Spinal cord (tissue), 10 donors: Measurements from ENCODE around the gene GOLT1A. TPM values are rescaled to one million over a fixed set of nuclear protein-coding genes. Genes with fewer than 3 reads are reported as not detected.

Source experiments
- DNase-seq, 6 donors: peaks; one replicate each; pipeline versions ENCODE4 v3.0.0 to v3.0.0-alpha.2; 2013 to 2015; ENCODE audit warnings: low spot score in 6 of 6, low read depth in 4 of 6
- H3K27ac ChIP-seq: one replicate; pipeline ENCODE4 v1.5.1; 2013; ENCODE audit warnings: low read depth, low read length, control low read depth
- H3K27me3 ChIP-seq: one replicate; pipeline ENCODE4 v1.6.1; 2013; ENCODE audit warnings: low read length; ENCODE audit not compliant: control insufficient read depth, insufficient read depth
- H3K36me3 ChIP-seq: one replicate; pipeline ENCODE4 v1.6.1; 2013; ENCODE audit warnings: low read length; ENCODE audit not compliant: control insufficient read depth, insufficient read depth
- H3K4me1 ChIP-seq: one replicate; pipeline ENCODE4 v1.6.1; 2013; ENCODE audit warnings: low read length; ENCODE audit not compliant: control insufficient read depth, insufficient read depth
- H3K4me3 ChIP-seq: one replicate; pipeline ENCODE4 v1.5.1; 2013; ENCODE audit warnings: low read depth, low read length, control low read depth
- H3K9me3 ChIP-seq: one replicate; pipeline ENCODE4 v1.6.1; 2013; ENCODE audit warnings: low read length; ENCODE audit not compliant: control insufficient read depth, insufficient read depth
- WGBS: methylation state at CpG from one replicate; pipeline ENCODE4 v1.1.5; 2013; ENCODE audit warnings: missing lambda C conversion rate; ENCODE audit not compliant: insufficient coverage; 5-methylcytosine and 5-hydroxymethylcytosine counted together
- polyA plus RNA-seq, 2 donors: library from polyadenylated mRNA; unstranded; fragments of 120-200 nt; gene quantifications; one replicate each; pipeline ENCODE4 v1.2.1, GENCODE V29; 2013; ENCODE audit not compliant: insufficient read length in 2 of 2
- total RNA-seq, 2 donors: library from RNA; depleted of rRNA in 1 of 2; stranded (reverse); fragments of 120-200 nt in 1 of 2; fragments of >200 nt in 1 of 2; gene quantifications; one replicate each; pipeline versions ENCODE4 v1.2.3 to v1.2.4, GENCODE V29; 2013 to 2014
- donor health status: healthy.

GOLT1A gene
- total and polyA plus RNA-seq, 4 donors: 2.4 to 12.5 (median 7.7) TPM

DNA sequence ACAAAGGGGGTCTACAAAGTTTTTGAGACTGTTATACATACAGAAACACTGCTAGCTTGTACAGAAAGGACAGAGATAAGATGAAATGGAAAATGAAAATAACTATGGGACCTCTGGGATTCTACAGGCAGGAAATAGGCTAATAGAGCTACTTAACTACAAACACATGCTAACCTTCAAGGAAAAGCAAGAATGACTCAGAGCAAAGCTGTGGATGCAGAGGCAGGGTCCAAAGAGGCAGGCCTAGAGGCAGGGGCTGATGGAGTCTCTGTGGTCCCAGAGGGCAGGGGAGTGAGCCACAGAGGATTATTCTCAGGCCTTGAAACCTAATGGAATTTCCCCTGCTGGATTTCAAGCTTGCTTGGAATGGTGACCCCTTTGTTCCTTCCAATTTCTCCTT, 18.7 kb upstream of the GOLT1A start:
- Histone ChIP-seq H3K9me3 (peaks cover 2% of the 10 kb centered on the region), H3K27ac (no peak overlapping the region), H3K4me3 (no peak overlapping the region), H3K27me3 (no peaks in the 10 kb centered on the region), H3K4me1 (no peaks in the 10 kb centered on the region), H3K36me3 (peaks cover 29% of the 10 kb centered on the region)
- no peak for DNase-seq

DNA sequence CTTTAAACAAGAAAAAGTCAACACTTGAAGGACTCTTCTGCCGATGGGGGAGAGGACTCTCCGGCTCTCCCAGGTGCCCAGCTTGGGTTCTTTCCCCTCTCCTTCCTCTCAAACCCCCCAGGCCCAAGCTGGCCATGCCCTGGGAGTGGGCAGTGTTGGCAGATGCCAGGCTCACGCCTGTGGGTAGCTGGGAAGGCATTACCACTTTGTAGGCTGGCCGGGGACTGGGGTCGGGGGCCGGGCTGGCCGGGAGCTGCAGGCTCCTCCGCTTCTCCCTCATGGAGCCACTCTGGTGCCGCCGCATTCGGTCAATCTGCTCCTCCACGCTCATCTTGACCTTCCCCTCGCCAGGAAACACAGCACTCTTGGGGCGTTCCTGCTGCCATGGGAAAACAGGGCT, 16.4 kb upstream of the GOLT1A start:
- H3K4me3 ChIP-seq: no peak overlapping the region
- no peak for DNase-seq
- no peaks in the 10 kb centered on the region for H3K9me3 ChIP-seq
- no peak overlapping the region for H3K27ac ChIP-seq
- 94% methylated on average over 14 of the region's 14 CpGs for WGBS
- H3K27me3 ChIP-seq: no peaks in the 10 kb centered on the region
- H3K36me3 ChIP-seq: peaks cover 41% of the 10 kb centered on the region
- no peaks in the 10 kb centered on the region for H3K4me1 ChIP-seq

DNA sequence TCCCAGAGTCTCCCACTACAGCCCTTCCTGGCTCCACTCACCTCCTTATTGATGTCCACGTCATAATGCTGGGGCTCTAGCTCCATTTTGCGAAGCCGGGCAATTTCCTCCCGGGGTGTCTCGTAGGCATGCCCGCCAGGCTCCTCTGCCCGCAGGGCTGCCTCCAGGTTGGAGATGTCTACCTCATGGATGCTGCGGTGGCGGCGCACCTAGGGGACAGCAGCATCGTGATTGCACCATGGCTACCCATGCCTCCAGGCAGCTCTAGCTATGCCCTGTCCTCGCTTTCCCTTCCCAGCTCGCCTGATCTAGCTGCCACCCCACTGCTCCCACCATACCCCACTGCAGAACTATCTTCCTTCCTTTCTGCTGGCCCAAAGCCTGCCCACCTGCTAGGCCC, 15.1 kb upstream of the GOLT1A start:
- no peaks in the 10 kb centered on the region for H3K27me3 ChIP-seq
- no peaks in the 10 kb centered on the region for H3K4me1 ChIP-seq
- peaks cover 41% of the 10 kb centered on the region for H3K36me3 ChIP-seq
- no peak for DNase-seq
- no peak overlapping the region for H3K4me3 ChIP-seq
- H3K9me3 ChIP-seq: no peaks in the 10 kb centered on the region
- WGBS: 96% methylated on average over 13 of the region's 13 CpGs
- H3K27ac ChIP-seq: no peak overlapping the region

DNA sequence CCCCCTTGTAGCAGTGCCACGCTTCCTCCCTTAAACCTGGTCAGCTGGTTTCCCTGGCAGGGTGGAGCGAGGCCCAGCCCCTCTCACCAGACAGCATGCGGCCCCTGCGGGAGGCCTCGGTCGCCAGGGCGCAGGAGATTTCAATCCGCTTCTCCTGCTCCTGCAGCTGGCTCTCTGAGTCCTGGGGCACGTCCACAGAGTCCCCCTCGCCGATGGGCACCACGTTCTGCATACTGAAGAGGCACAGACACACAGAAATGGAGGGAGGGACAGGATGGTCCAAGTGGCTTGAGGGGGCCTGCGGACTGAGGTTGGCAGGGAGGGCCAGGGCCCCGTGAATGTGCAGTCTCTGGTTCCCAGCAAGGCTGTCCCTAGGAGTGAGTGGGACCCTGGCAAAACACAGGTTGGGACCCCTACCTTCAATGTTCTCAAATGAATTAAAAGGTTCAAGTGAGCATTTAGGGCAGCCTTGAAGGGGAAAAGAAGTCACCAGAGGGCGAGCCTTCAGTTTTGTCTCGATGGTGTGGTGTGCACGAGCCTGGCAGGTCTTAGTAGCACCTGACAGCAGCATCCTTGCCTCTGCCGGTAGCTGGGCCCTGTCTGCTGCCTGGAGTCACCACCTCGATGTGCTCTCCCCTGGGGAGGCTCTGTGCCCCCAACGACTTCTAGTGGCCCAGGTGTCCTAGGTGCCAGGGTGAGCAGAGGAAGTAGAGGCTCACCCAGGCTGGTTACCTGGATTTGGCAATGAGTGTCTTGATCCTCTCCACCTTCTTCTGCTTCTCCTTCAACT, 14.4 kb upstream of the GOLT1A start:
- Histone ChIP-seq H3K4me3 (no peak overlapping the region), H3K36me3 (peaks cover 39% of the 10 kb centered on the region), H3K4me1 (peaks cover 1% of the 10 kb centered on the region), H3K27me3 (no peaks in the 10 kb centered on the region), H3K27ac (no peak overlapping the region), H3K9me3 (no peaks in the 10 kb centered on the region)
- 85% methylated on average over 20 of the region's 20 CpGs for WGBS
- no peak for DNase-seq

DNA sequence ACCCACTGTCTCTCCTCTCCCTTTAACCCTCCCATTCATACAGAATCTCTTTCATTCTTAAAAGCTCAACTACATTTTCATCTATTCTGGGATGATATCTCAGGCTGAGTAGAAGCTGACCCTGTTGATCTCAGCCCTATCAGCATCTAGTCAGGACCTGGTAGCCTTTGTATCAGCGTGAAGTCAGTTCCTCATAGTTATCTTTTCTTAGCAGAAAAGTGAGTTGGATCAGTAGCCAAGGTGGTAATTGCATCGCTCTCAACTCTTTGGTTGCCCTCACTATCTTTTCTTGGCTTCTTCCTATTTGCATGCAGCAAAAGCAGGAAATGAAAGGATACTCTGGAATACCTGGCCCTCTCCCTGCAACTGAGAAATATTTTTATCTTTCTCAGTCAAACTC, 13.6 kb upstream of the GOLT1A start:
- Histone ChIP-seq H3K9me3 (no peaks in the 10 kb centered on the region), H3K27ac (no peak overlapping the region), H3K36me3 (peaks cover 47% of the 10 kb centered on the region), H3K27me3 (no peaks in the 10 kb centered on the region), H3K4me3 (no peak overlapping the region), H3K4me1 (peaks cover 10% of the 10 kb centered on the region)
- 100% methylated on average over 2 of the region's 2 CpGs for WGBS
- DNase-seq: no peak

DNA sequence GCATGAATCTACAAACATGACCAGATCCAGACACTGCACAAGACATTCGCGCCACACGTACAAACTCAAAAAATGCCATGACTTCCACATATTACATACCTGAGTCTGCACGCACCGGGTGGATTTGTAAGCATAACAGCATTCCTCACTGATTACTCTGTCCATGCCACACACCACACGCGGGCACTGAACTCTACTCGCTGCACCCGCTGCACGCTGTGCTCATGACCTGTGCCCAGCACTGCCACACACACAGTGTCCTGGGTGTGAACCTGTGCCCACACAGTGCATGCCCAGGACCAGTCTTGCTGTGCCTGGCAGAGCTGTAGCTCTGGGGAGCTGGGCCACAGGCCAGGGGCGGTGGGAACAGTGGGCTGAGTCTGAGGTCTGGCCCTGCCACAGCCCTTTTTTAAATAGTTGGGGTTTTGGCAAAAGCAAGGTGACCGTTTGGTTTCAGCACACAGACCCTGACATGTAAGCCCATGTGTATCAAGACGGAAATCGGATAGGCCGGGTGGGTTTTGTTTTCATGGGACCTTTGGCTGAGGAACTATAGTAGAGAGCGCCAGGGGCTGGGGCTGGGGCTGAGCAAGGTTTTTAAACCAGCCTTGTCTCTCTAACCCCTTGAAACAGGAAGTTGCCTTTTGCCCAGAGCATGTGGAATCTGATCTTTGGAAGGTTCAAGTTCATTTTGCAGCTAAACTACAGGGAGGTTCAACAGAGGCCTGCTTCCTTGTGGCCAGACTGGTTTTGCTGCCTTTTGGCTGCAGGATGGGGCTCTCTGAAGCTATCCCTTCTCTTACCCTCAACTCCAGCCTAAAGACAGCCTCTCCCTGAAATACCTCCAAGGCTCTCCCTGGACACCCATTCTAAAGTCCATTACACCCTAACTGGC, 12.3 kb upstream of the GOLT1A start:
- no peak for DNase-seq
- peaks cover 12% of the 10 kb centered on the region for H3K4me1 ChIP-seq
- no peaks in the 10 kb centered on the region for H3K9me3 ChIP-seq
- no peak overlapping the region for H3K27ac ChIP-seq
- no peaks in the 10 kb centered on the region for H3K27me3 ChIP-seq
- no peak overlapping the region for H3K4me3 ChIP-seq
- peaks cover 60% of the 10 kb centered on the region for H3K36me3 ChIP-seq
- 79% methylated on average over 16 of the region's 16 CpGs for WGBS

DNA sequence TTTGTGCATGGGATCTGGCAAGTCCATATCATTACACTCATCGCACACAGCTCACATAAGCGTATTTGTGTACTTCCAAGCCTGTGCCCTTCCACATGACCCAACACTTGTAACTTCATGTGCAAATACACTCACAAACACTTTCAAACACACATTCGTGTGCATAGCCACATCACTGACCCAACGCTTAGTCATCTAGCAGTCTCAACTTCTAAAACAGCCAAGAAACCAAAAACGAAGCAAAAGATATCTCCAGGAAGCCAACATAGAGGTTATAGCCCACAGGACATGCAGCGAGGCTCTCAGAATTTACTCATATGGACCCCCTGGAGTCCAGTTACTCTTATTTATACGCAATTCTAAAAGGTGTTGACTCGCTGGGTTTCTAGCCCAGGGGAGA, 10.9 kb upstream of the GOLT1A start:
- H3K4me3 ChIP-seq: no peak overlapping the region

DNA sequence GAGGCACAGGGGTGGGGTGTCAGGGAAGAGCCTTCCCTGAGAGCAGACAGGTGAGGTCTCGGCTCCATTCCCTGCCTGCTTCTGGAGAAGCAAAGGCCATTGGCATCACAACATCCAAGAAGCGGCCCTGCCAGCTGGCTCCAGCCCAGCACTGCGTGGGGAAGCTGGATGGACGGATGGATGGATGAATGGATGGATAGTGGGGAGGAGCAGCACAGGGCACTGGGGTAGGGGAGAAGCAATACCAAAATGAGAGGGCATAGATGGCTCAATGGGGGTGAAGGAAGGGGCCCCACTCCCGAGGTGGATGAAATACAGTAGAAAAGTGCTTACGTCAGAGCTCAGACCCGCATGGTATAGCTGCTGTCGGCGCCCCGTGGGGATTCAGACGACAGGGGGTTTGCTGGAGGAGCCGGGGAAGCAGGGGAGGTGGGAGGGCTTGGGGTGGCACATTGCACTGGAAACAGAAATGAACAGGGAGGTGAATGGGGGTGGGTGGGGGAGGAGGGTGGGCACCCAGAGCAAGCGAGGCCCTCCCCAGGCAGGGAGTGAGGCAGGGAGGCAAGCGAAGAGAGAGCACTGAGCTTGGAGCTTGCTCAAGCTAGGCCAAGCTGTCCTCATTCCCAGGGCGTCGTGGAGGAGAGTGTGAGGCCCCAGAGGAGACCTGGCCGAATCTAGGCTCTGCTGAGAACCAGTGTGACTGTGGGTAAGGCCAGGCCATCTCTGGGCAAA, 9.5 kb upstream of the GOLT1A start:
- WGBS: 77% methylated on average over 13 of the region's 17 CpGs
- H3K4me1 ChIP-seq: peaks cover 12% of the 10 kb centered on the region
- no peak overlapping the region for H3K27ac ChIP-seq

More for the DNA sequence above, 10.9 kb upstream of the GOLT1A start:
- DNase-seq: no peak
- H3K4me1 ChIP-seq: peaks cover 12% of the 10 kb centered on the region
- peaks cover 63% of the 10 kb centered on the region for H3K36me3 ChIP-seq
- H3K27me3 ChIP-seq: no peaks in the 10 kb centered on the region
- no peaks in the 10 kb centered on the region for H3K9me3 ChIP-seq
- H3K27ac ChIP-seq: no peak overlapping the region
- WGBS: 82% methylated on average over 5 of the region's 8 CpGs

DNA sequence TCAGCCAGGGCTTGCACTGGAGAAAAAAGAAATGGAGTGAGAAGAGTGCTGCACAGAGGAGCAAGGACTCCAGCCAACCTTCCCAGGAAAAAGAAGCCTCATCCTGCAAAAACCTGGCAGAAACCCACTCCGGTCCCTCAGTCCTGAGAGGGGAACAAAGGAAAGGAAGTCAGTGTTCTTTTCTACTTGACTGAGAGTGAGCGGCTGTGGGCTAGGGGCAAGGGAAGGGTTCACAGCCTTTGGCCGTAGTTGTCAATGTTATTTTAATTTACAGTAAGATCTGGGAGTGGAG, 8.9 kb upstream of the GOLT1A start:
- Histone ChIP-seq H3K9me3 (no peaks in the 10 kb centered on the region), H3K27ac (no peak overlapping the region), H3K4me1 (peaks cover 14% of the 10 kb centered on the region), H3K36me3 (peaks cover 50% of the 10 kb centered on the region), H3K27me3 (no peaks in the 10 kb centered on the region), H3K4me3 (no peak overlapping the region)
- DNase-seq: no peak
- WGBS: 47% methylated on average over 2 of the region's 3 CpGs

More for the DNA sequence above, 9.5 kb upstream of the GOLT1A start:
- Histone ChIP-seq H3K9me3 (no peaks in the 10 kb centered on the region), H3K27me3 (no peaks in the 10 kb centered on the region), H3K4me3 (no peak overlapping the region), H3K36me3 (peaks cover 56% of the 10 kb centered on the region)
- no peak for DNase-seq
